NCI-H2227 treated with DMSO at 0.1 percent for 48 hours (cell line): ENCODE measurements around the gene CRX.
"Not testable (repeated sequence)": the region's sequence is repeated elsewhere in the genome, so short reads cannot be mapped to it uniquely, and the experiment has no call there.

Experiments used
- DNase-seq: peaks from one replicate; lab custom pipeline; 2025; lab: John Stamatoyannopoulos, UW

Gene CRX

DNA sequence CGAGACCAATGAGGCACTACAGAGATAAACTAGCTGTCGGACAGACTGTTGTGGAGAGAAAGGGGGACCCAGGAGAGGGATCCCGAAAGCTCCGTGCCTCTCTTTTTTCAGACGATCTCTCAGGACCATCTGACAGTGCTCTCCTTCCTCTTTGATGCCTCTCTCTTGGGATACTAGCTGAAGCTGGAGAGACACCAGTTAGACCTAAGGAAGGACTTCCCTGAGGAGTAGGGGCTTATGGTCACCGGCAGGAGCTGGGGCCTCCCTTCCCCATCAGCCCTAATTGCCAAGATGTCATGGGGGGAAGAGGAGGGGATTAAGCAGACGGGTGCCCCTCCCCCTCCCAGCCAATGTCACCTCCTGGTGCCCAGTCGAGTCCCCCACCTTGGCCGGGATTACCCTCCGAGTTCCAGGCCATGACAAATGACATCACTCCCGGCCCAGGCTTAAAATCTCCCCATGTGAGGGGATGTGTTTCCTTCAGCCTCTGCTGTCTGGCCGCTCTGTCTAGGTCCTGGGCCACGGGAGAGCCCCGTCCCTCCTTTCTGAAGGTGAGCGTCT is at the start of gene CRX:
Gene CRX, plus strand, starts transcription at position 478 of the 561 bp plus-strand sequence. CDS start 12,507 bp downstream, outside the sequence.
- DNase-seq, result no peak

DNA sequence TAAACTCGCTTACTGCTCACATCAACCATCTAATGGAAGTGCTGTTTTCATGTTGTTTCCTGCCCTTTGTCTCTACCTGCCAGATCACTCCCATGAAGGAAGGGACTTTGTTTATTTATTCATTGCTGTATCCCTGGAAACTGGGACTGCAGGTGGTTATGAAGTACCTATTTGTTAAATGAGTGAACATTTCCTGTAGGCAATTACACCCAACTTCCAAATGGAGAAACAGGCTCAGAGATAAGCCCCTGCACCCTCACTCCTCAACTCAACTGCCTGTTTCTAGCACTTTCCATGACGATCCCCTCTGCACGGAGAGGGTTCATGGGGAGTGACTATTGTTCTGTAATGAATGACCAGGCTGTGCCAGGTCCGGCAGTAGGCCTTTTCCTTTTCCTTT is 45.2 kb upstream of the CRX start:
- no peak for DNase-seq

DNA sequence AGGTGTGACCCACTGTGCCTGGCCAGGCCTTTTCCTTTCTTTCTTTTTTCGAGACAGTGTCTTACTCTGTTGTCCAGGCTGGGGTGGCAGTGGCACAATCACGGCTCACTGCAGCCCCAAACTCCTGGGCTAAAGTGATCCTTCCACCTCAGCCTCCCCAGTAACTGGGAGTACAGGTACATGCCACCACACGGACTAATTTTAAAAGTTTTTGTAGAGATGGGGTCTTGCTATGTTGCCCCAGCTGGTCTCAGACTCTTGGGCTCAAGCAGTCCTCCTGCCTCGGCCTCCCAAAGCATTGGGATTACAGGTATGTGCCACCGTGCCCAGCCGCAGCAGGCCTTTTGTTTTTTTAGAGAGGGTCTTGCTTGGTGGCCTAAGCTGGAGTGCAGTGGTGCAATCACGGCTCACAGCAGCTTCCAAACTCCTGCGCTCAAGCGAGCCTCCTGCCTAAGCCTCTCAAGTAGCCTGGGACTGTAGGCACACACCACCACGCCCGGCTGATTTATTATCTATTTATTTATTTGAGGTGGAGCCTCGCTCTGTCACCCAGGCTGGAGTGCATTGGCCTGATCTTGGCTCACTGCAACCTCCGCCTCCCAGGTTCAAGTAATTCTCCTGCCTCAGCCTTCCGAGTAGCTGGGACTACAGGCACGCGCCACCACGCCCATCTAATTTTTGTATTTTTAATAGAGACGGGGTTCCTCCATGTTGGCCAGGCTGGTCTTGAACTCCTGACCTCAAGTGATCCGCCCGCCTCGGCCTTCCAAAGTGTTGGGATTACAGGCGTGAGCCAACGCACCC is 44.3 kb upstream of the CRX start:
- not testable (repeated sequence) for DNase-seq

DNA sequence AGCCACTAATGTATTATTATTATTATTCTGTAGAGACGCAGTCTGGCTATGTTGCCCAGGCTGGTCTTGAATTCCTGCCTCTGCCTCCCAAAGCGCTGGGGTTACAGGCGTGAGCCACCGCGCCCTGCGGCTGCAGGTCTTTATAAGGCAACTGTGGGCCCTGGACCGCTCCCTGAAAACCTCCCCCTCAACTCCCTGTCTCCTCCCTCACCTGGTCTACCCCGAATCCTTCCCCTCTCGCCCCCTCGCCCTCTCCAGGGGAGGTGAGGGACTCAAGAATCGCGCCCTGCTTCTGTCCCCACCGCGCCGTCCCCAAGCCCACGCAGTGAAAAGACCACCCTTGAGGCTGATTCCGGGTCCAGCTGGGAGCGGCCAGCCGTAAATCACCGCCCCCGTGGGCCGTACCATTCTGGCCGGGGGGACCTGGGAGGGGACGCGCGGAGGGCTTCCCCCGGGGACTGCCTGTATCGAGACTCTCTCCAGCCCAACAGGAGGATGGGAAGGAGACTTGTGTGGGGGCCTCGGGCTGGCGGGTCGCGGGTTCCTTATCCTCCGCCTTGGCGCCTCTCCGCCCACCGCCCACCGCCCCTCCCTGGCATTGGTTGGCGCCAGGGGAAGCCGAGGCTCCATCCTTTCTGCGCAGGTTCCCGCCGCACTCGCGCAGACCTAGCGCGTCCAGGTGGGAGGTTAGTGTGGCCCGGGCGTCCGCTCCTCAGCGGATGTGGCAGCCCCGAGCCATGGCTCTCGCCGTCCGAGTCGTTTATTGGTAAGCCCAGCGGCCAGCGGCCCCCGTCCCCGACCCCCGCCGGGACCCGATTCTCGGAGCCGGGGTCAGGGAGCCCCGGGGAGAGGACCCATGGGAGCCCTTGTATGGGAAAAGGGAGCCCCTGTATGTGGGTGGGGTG is 43.4 kb upstream of the CRX start, which contains the start of gene SELENOW:
Gene SELENOW, plus strand, starts transcription at position 655 of the 905 bp plus-strand sequence. Its CDS starts 83 bp downstream, at position 738.
- peak; percentile 77 for DNase-seq

DNA sequence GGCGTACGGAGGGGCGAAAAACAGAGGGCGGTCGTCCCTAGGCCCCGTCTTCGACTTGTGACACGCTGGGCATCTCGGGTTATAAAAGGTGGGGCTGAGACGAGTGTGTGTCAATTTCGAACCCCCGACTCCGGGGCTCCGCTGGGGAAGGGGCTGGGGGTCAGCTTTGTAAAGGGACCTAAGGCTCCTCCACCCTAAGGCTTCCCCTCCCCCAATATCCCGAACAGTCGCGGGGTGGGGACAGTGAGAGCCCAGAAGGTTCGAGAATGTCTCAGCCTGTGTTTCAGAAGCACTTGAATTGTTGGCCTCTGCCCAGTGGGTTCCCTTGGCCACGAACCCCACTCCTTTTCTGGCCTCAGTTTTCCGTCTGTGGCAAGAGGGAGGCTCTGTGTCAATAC is 42.8 kb upstream of the CRX start:
- DNase-seq, result no peak

DNA sequence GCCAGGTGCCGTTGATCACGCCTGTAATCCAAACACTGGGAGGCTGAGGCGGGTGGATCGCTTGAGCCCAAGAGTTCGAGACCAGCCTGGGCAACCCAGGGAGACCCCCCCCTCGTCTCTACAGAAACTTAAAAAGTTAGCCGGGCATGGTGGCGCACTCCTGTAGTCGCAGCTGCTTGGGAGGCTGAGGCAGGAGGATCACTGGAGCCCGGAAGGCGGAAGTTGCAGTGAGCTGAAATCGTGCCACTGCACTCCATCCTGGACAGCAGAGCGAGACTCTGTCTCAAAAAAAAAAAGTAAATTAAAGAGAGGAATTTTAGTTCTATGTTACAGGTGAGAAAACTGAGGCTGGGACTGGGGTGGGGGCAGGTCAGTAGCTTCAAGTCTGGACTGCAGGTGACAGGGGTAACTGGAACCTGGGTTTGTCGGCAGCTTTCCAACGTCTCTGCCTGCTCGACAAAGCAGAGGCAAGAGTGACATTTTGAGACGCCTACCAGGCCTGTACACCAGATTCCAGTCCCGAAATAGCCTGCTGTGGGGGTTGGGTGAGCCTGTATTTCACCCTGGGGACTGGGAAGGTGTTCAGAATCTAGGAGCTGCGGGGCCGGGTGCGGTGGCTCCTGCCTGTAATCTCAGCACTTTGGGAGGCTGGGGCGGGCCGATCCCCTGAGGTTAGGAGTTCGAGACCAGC is 42.1 kb upstream of the CRX start:
- DNase-seq, result no peak

DNA sequence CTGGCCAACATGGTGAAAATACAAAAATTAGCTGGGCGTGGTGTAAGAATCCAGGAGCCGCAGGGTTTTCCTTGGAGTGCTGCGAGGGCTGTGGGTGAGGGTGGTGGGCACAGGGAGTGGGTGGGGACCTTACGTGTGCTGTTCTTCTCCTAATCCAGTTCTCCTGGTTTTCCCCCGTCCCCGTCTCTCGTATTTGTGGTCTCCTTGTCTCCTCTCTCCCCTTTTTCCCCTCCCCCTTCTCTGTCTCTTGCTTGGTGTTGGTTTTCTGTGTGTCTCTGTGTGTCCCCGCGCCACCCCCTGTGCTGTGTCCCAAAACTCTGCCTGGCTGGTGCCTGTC is 41.6 kb upstream of the CRX start:
- no peak for DNase-seq

DNA sequence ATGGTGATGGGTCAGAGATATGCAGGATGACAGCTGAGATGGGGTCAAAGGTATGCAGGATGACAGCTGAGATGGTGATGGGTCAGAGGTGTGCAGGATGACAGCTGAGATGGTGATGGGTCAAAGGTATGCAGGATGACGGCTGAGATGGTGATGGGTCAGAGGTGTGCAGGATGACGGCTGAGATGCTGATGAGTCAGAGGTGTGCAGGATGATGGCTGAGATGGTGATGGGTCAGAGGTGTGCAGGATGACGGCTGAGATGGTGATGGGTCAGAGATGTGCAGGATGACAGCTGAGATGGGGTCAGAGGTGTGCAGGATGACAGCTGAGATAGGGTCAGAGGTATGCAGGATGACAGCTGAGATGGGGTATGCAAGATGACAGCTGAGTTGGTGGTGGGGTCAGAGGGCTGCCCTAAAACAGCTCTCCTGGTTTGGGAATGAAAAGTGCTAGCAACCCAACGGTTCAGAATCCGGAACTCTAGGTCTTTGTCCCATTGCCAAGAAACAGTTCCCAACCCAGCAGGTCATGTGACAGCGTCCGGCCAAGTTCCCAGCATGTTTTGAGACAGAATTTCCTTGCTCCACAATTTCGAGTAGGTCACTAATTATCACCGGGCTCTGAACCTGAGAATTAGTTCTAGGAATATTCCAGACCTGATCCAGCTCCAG is 40.0 kb upstream of the CRX start:
- DNase-seq, result no peak

DNA sequence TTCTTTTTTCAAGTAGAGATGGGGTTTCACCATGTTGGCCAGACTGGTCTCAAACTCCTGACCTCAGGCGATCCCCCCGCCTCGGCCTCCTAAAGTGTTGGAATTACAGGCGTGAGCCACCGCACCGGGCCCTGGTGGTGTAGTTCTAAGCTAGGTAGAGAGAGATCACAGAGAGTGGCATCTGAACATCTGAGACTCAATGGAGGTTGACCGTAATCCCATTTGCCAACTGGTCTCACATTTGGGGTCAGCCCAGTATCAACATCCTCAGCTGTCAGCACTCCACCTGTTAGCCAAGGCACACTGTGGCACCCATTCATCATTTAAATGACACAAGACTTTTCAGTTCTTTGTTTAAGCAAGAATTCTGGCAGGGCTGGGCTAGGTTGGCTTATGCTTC is 35.2 kb upstream of the CRX start:
- no peak for DNase-seq

DNA sequence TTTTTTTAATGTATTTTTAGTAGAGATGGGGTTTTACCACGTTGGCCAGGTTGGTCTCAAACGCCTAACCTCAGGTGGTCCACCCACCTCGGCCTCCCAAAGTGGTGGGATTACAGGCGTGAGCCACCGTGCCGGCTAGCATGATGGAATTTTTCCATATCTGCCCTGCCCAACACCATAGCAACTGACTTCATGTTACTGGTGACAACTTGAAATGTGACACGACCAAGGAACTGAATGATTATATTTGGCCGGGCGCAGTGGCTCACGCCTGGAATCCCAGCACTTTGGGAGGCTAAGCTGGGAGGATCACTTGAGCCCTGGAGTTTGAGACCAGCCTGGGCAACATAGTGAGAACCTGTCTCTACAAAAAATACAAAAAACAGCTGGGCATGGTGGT is 34.4 kb upstream of the CRX start:
- DNase-seq, result not testable (repeated sequence)

DNA sequence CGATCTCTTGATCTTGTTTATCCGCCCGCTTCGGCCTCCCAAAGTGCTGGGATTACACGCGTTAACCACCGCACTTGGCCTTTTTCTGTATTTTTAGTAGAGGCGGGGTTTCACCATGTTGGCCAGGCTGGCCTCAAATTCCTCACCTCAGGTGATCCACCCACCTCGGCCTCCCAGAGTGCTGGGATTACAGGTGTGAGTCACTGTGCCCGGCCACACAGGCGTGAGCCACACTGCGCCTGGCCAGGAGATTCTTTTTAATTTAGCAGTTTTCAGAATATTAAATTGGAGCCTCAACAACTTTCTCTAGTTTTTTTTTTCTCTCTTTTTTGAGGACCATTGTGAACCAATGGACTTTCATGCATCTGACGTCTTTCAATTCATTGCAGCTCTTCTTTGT is 31.9 kb upstream of the CRX start:
- DNase-seq, result not testable (repeated sequence)

DNA sequence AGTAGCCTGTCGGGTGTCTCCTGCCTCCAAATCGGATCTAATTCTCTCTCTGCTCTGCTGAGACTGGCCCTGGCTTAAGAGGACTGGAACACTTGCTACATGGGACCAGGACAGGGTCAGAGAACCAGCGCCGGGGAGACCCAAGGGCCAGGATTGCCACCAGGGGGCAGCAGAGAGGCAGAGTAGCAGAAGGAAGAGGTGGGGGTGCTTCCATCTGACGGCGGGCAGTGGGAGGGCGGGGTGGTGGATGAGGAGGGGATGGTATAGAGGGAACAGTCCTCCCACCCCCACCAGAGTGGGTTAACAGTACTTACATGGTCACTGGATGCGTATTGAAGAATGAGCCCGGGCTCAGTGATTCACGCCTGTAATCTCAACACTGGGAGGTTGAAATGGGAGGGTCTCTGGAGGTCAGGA is 31.3 kb upstream of the CRX start:
- no peak for DNase-seq

DNA sequence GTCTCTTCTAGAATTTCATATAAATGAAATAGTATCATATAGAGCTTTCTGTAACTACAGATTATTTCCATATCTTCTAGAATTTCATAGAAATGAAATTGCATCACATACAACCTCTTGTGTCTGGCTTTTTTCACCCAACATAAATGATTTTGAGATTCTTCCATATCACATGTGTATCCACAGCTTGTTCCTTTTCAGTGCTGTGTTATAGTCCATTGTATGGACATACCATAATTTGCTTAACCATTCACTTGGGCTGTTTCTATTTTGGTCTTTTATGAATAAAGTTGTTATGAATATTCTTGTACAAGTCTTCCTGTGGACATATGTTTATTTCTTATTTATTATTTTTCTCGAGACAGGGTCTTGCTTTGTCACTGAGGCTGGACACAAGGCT is 29.1 kb upstream of the CRX start:
- DNase-seq, result no peak

DNA sequence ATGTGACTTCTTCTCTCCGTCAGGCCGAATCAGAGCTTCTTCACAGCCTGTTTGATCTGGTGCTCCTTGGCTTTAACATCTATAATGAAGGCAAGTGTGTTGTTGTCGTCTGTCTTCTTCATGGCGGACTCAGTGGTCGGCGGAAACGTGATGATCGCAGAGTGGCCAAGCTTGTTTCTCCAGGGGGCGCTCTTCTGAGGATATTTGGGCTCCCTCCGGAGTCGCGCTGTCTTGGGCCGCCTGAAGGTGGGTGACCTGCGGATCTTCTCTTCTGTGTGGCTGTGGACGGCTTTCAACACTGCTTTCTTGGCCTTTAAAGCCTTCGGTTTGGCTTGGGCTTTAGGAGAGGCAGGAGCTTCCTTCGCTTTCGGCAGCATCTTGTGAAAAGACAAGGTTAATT is 27.2 kb upstream of the CRX start:
- DNase-seq, result no peak

DNA sequence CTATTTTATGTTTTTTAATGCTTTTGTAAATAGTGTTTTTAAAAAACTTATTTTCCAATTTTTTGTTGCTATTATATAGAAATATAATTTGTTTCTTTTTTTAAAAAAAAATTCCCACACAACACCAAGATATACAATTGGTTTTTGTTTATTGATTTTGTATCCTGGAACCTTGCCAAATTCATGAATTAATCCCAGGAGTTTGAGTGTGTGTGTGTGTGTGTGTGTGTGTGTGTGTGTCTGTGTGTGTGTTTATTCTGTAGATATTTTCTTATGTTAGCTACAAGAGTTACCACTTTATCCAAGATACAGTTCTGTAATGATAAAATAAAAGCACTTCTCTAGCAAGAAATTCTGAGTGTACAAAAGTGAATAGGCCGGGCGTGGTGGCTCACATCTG is 25.0 kb upstream of the CRX start:
- DNase-seq, result no peak

DNA sequence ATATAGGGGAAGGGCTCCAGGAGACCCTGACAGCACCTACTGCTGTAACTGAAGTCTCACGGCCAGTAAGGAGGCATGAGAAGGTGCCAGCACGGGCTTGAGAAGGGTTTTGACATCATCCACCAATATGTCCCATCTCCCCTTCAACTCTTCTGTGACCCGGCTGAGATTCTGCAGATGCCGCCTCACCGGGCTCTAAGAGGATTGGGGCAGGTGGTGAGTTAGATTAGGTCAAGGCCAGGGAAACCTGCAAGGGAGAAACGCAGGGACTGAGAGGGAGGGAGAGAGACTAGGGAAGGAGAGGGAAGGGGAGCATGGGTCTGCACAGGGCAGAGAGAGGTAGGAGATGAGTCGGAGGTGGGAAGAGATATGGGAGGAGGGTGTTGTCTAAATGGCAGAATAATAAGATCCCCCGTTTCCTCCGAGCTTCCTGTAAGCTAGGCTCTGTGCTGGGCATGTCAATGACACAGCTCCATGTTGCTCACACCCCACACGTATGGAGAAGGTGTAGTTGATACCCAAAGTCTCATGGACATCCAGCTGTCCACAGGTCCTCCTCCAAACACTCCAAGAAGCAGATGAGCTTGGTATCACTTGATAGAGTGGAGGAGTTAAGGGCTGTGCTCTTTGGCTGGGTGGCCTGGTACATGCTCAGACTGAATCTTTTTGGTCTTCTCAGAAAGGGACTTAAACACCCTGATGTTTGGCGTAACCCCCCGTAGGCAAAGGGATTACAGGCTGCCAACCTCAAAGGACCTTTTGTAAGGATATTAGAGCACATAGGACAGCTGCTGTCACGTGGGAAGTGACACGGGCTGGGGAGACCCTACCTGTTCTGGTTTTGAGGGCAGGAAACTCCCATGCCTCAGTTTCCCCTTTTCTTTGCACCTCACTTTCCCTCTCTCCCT is 23.5 kb upstream of the CRX start:
- no peak for DNase-seq

DNA sequence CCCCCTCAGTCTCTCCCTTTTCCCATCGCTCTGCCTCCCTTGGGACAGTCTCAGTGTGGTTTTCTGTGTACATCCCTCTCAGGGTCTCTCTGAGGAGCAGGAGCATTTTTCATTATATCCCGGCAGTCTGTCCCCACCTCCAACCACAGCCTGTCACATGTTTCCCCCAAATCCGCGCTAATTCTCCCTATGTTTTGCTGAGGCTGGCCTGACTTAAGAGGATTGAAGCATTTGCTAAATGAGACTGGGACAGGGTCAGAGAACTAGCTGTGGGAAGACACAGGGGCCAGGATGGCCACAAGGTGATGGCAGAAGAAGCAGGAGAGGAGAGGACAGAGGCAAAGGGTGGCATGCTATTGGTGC is 22.9 kb upstream of the CRX start:
- DNase-seq, result no peak

DNA sequence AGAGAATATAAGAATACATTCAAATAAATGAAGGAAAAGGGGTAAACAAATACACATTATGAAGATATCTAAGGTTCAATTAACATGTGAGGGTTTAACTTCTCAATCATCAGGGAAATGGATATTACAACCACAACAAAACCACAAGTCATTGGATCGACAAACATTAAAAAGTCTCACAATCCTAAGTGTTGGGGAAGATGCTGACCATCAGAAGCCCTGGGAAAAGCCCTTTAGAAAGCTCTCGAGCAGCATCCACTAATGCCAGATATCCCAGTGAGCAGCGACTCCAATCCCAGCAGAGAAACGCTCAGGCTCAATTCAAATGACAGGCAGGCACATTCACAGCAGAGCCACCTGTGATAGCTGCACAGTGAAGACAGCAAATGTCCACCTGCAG is 20.5 kb upstream of the CRX start:
- no peak for DNase-seq

DNA sequence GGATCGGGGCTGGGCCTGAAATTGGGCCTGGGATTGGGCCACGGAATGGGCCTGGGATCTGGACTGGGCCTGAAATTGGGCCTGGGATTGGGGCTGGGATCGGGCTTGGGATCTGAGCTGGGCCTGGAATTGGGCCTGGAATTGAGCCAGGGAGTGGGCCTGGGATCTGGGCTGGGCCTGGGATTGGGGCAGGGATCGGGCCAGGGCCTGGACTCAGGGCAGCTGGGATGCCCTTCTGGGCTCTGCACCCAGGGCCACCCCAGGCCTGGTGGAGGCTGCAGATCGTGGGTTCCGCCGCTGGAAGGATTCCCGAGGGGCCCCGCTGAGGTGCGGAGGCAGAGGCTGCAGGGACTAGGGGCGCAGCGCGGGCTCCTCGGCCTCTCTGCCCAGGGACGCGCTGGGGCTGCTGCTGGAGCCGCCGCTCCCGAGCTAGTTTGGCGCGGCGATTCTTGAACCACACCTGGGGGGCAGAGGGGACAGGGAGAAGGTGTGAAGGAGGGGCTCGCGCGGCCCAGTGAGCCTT is 19.2 kb upstream of the CRX start:
- DNase-seq, result no peak

DNA sequence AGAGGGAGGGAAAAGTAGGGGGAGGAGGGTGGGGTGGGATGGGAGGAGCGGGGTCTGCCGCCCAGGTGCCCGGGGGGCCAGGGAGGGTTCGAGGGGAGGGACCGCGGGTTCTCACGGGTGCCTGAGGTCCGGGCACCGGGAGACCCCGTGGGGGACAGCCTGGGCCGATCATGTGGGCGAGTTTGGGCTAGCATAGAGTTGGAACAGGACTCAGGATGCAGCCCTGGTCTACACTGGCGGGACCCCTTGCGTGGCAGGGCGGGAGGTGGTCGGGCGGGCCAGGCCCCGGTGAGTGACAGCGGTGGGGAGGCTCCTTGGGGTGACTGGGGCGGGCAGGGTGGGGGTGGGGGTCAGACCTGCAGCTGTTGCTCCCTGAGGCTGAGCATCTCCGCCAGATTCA is 18.6 kb upstream of the CRX start:
- not testable (repeated sequence) for DNase-seq
